SH-SY5Y (cell line): ENCODE measurements around the gene ZSWIM6.

Experiments
- GATA2 ChIP-seq: IDR thresholded peaks from 2 replicates; pipeline ENCODE4 v1.6.1; 2011; ENCODE audit warnings: mild to moderate bottlenecking, low read depth, low read length
- GATA3 ChIP-seq: IDR thresholded peaks from 2 replicates; pipeline ENCODE4 v1.6.1; 2011; ENCODE audit warnings: low read depth, mild to moderate bottlenecking, low read length, moderate library complexity

The ZSWIM6 gene

GRCh38 chr5:61416010-61416409 is 84.0 kb downstream of the ZSWIM6 start:
- TF ChIP-seq GATA3 (no peak), GATA2 (no peak)

- TF ChIP-seq GATA3: no peak
- no peak for TF ChIP-seq GATA2
These were observed 84.4 kb downstream of the ZSWIM6 start for GRCh38 chr5:61416420-61416819.

GRCh38 chr5:61417340-61417739 is 85.3 kb downstream of the ZSWIM6 start:
- TF ChIP-seq GATA2: no peak
- no peak for TF ChIP-seq GATA3

- TF ChIP-seq GATA3: no peak
- TF ChIP-seq GATA2: no peak
These were observed 85.8 kb downstream of the ZSWIM6 start for GRCh38 chr5:61417851-61418250.

GRCh38 chr5:61419106-61419505 is 87.0 kb downstream of the ZSWIM6 start:
- TF ChIP-seq GATA3 (peak; percentile 34; the same call in 1 of the 2 replicates), GATA2 (no peak)

- no peak for TF ChIP-seq GATA3
- TF ChIP-seq GATA2: no peak
These were observed 88.0 kb downstream of the ZSWIM6 start for GRCh38 chr5:61420016-61420415.

GRCh38 chr5:61423487-61424145 is 91.6 kb downstream of the ZSWIM6 start:
- TF ChIP-seq GATA3 (no peak), GATA2 (no peak)

- no peak for TF ChIP-seq GATA2
- no peak for TF ChIP-seq GATA3
These were observed 93.9 kb downstream of the ZSWIM6 start for GRCh38 chr5:61425918-61426317.

GRCh38 chr5:61429906-61430305 is 97.8 kb downstream of the ZSWIM6 start:
- TF ChIP-seq GATA3: no peak
- no peak for TF ChIP-seq GATA2

- no peak for TF ChIP-seq GATA2
- no peak for TF ChIP-seq GATA3
These were observed 100.0 kb downstream of the ZSWIM6 start for GRCh38 chr5:61431923-61432620.

GRCh38 chr5:61435368-61435767 is 103.3 kb downstream of the ZSWIM6 start:
- TF ChIP-seq GATA2 (no peak), GATA3 (no peak)

GRCh38 chr5:61438298-61438970 is 106.4 kb downstream of the ZSWIM6 start:
- TF ChIP-seq GATA2: no peak
- TF ChIP-seq GATA3: no peak

GRCh38 chr5:61440086-61440485 is 108.0 kb downstream of the ZSWIM6 start:
- TF ChIP-seq GATA2 (no peak), GATA3 (no peak)

- no peak for TF ChIP-seq GATA3
- no peak for TF ChIP-seq GATA2
These were observed 108.5 kb downstream of the ZSWIM6 start for GRCh38 chr5:61440596-61440995.

GRCh38 chr5:61441742-61442141 is 109.7 kb downstream of the ZSWIM6 start:
- TF ChIP-seq GATA2 (no peak), GATA3 (no peak)

- TF ChIP-seq GATA3: no peak
- no peak for TF ChIP-seq GATA2
These were observed 115.9 kb downstream of the ZSWIM6 start for GRCh38 chr5:61447780-61448495.
